Measurements from ENCODE around the gene IRF5.

The IRF5 gene

DNA sequence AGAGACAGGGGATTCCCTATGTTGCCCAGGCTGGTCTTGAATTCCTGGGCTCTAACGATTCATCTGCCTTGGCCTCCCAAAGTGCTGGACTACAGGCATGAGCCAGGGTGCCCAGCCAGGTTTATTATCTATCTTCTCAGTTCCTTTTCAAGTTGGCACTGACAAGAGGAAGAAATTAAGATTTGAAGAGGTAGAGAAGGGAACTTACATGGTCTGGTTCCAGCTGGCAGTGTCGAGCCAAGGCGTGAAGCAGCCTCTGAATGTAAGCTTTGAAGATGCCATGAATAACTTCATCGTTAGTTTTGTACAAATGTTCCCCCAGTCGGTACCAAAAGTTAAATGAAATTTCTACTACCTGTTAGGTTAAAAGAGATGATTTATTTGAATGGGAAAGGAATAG, 59.5 kb downstream of the IRF5 start:
- TF ChIP-seq, protein P1, sequence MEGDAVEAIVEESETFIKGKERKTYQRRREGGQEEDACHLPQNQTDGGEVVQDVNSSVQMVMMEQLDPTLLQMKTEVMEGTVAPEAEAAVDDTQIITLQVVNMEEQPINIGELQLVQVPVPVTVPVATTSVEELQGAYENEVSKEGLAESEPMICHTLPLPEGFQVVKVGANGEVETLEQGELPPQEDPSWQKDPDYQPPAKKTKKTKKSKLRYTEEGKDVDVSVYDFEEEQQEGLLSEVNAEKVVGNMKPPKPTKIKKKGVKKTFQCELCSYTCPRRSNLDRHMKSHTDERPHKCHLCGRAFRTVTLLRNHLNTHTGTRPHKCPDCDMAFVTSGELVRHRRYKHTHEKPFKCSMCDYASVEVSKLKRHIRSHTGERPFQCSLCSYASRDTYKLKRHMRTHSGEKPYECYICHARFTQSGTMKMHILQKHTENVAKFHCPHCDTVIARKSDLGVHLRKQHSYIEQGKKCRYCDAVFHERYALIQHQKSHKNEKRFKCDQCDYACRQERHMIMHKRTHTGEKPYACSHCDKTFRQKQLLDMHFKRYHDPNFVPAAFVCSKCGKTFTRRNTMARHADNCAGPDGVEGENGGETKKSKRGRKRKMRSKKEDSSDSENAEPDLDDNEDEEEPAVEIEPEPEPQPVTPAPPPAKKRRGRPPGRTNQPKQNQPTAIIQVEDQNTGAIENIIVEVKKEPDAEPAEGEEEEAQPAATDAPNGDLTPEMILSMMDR (IDR thresholded peaks at IDR 0.05; ENCODE audit: low read depth, low read length): no peak
- DNase-seq (ENCODE audit: low read depth in 2 of 2): no peak
- H3K4me3 ChIP-seq (replicated peaks in 1 of 2; ENCODE audit: low read depth in 2 of 2, low read length in 2 of 2): no peak overlapping the region

All from cardiac fibroblast (primary cell).